ENCODE results near the gene GSS.

GSS gene

GRCh38 chr20:34990661-34991214 is 35.1 kb upstream of the GSS start:
- H3K4me1 ChIP-seq (ENCODE audit: control insufficient read depth in 1 of 2, insufficient read depth in 2 of 2, low read length in 2 of 2): peaks cover 0 to 3% of the 10 kb centered on the region in 2 donors

GRCh38 chr20:34990231-34990630 is 34.6 kb upstream of the GSS start:
- Histone ChIP-seq H3K4me1 (ENCODE audit: control insufficient read depth in 1 of 2, insufficient read depth in 2 of 2, low read length in 2 of 2) (peaks cover 0 to 3% of the 10 kb centered on the region in 2 donors), H3K27me3 (ENCODE audit: low read depth, low read length) (no peaks in the 10 kb centered on the region), H3K27ac (ENCODE audit: low read length) (no peak overlapping the region), H3K4me3 (ENCODE audit: low read depth in 1 of 2, low read length in 2 of 2) (no peak overlapping the region), H3K9me3 (ENCODE audit: control insufficient read depth in 1 of 2, low read length in 2 of 2) (no peaks in the 10 kb centered on the region), H3K36me3 (ENCODE audit: control insufficient read depth in 1 of 2, insufficient read depth in 2 of 2, low read length in 2 of 2) (peaks cover 6 to 21% of the 10 kb centered on the region in 2 donors)

More at GRCh38 chr20:34990661-34991214, 35.1 kb upstream of the GSS start:
- peaks cover 9 to 26% of the 10 kb centered on the region in 2 donors for H3K36me3 ChIP-seq (ENCODE audit: control insufficient read depth in 1 of 2, insufficient read depth in 2 of 2, low read length in 2 of 2)
- H3K27me3 ChIP-seq (ENCODE audit: low read depth, low read length): no peaks in the 10 kb centered on the region
- no peak overlapping the region for H3K27ac ChIP-seq (ENCODE audit: low read length)
- H3K4me3 ChIP-seq (ENCODE audit: low read depth in 1 of 2, low read length in 2 of 2): no peak overlapping the region
- no peaks in the 10 kb centered on the region for H3K9me3 ChIP-seq (ENCODE audit: control insufficient read depth in 1 of 2, low read length in 2 of 2)

- Histone ChIP-seq H3K36me3 (ENCODE audit: control insufficient read depth in 1 of 2, insufficient read depth in 2 of 2, low read length in 2 of 2) (peaks cover 4 to 15% of the 10 kb centered on the region in 2 donors), H3K4me3 (ENCODE audit: low read depth in 1 of 2, low read length in 2 of 2) (no peak overlapping the region), H3K9me3 (ENCODE audit: control insufficient read depth in 1 of 2, low read length in 2 of 2) (no peaks in the 10 kb centered on the region), H3K27me3 (ENCODE audit: low read depth, low read length) (no peaks in the 10 kb centered on the region), H3K4me1 (ENCODE audit: control insufficient read depth in 1 of 2, insufficient read depth in 2 of 2, low read length in 2 of 2) (peaks cover 0 to 3% of the 10 kb centered on the region in 2 donors), H3K27ac (ENCODE audit: low read length) (no peak overlapping the region)
These were observed 34.1 kb upstream of the GSS start for GRCh38 chr20:34989670-34990069.

GRCh38 chr20:34989118-34989517 is 33.5 kb upstream of the GSS start:
- peaks cover 4 to 10% of the 10 kb centered on the region in 2 donors for H3K36me3 ChIP-seq (ENCODE audit: control insufficient read depth in 1 of 2, insufficient read depth in 2 of 2, low read length in 2 of 2)
- no peak overlapping the region for H3K4me3 ChIP-seq (ENCODE audit: low read depth in 1 of 2, low read length in 2 of 2)
- H3K27me3 ChIP-seq (ENCODE audit: low read depth, low read length): peaks cover 2% of the 10 kb centered on the region
- no peaks in the 10 kb centered on the region for H3K9me3 ChIP-seq (ENCODE audit: control insufficient read depth in 1 of 2, low read length in 2 of 2)
- H3K27ac ChIP-seq (ENCODE audit: low read length): no peak overlapping the region
- peaks cover 0 to 3% of the 10 kb centered on the region in 2 donors for H3K4me1 ChIP-seq (ENCODE audit: control insufficient read depth in 1 of 2, insufficient read depth in 2 of 2, low read length in 2 of 2)

GRCh38 chr20:34988191-34988540 is 32.6 kb upstream of the GSS start:
- no peak overlapping the region for H3K27ac ChIP-seq (ENCODE audit: low read length)

GRCh38 chr20:34987288-34988190 is 31.9 kb upstream of the GSS start:
- Histone ChIP-seq H3K27ac (ENCODE audit: low read length) (no peak overlapping the region), H3K27me3 (ENCODE audit: low read depth, low read length) (peaks cover 5% of the 10 kb centered on the region), H3K9me3 (ENCODE audit: control insufficient read depth in 1 of 2, low read length in 2 of 2) (no peaks in the 10 kb centered on the region), H3K4me1 (ENCODE audit: control insufficient read depth in 1 of 2, insufficient read depth in 2 of 2, low read length in 2 of 2) (peaks cover 0 to 3% of the 10 kb centered on the region in 2 donors), H3K36me3 (ENCODE audit: control insufficient read depth in 1 of 2, insufficient read depth in 2 of 2, low read length in 2 of 2) (no peaks in the 10 kb centered on the region), H3K4me3 (ENCODE audit: low read depth in 1 of 2, low read length in 2 of 2) (no peak overlapping the region)

More at GRCh38 chr20:34988191-34988540, 32.6 kb upstream of the GSS start:
- Histone ChIP-seq H3K9me3 (ENCODE audit: control insufficient read depth in 1 of 2, low read length in 2 of 2) (no peaks in the 10 kb centered on the region), H3K4me3 (ENCODE audit: low read depth in 1 of 2, low read length in 2 of 2) (no peak overlapping the region), H3K27me3 (ENCODE audit: low read depth, low read length) (peaks cover 5% of the 10 kb centered on the region), H3K4me1 (ENCODE audit: control insufficient read depth in 1 of 2, insufficient read depth in 2 of 2, low read length in 2 of 2) (peaks cover 0 to 3% of the 10 kb centered on the region in 2 donors), H3K36me3 (ENCODE audit: control insufficient read depth in 1 of 2, insufficient read depth in 2 of 2, low read length in 2 of 2) (peaks cover 0 to 2% of the 10 kb centered on the region in 2 donors)

- H3K36me3 ChIP-seq (ENCODE audit: control insufficient read depth in 1 of 2, insufficient read depth in 2 of 2, low read length in 2 of 2): no peaks in the 10 kb centered on the region
- H3K4me1 ChIP-seq (ENCODE audit: control insufficient read depth in 1 of 2, insufficient read depth in 2 of 2, low read length in 2 of 2): peaks cover 0 to 3% of the 10 kb centered on the region in 2 donors
- peaks cover 5% of the 10 kb centered on the region for H3K27me3 ChIP-seq (ENCODE audit: low read depth, low read length)
- no peak overlapping the region for H3K4me3 ChIP-seq (ENCODE audit: low read depth in 1 of 2, low read length in 2 of 2)
- H3K27ac ChIP-seq (ENCODE audit: low read length): no peak overlapping the region
- H3K9me3 ChIP-seq (ENCODE audit: control insufficient read depth in 1 of 2, low read length in 2 of 2): no peaks in the 10 kb centered on the region
These were observed 31.0 kb upstream of the GSS start for GRCh38 chr20:34986311-34987287.

GRCh38 chr20:34985461-34986310 is 30.1 kb upstream of the GSS start:
- Histone ChIP-seq H3K27me3 (ENCODE audit: low read depth, low read length) (peaks cover 5% of the 10 kb centered on the region), H3K27ac (ENCODE audit: low read length) (no peak overlapping the region), H3K4me3 (ENCODE audit: low read depth in 1 of 2, low read length in 2 of 2) (no peak overlapping the region), H3K36me3 (ENCODE audit: control insufficient read depth in 1 of 2, insufficient read depth in 2 of 2, low read length in 2 of 2) (no peaks in the 10 kb centered on the region), H3K4me1 (ENCODE audit: control insufficient read depth in 1 of 2, insufficient read depth in 2 of 2, low read length in 2 of 2) (peaks cover 0 to 3% of the 10 kb centered on the region in 2 donors), H3K9me3 (ENCODE audit: control insufficient read depth in 1 of 2, low read length in 2 of 2) (no peaks in the 10 kb centered on the region)

GRCh38 chr20:34984756-34985261 is 29.2 kb upstream of the GSS start:
- Histone ChIP-seq H3K27me3 (ENCODE audit: low read depth, low read length) (peaks cover 5% of the 10 kb centered on the region), H3K4me3 (ENCODE audit: low read depth in 1 of 2, low read length in 2 of 2) (no peak overlapping the region), H3K9me3 (ENCODE audit: control insufficient read depth in 1 of 2, low read length in 2 of 2) (no peaks in the 10 kb centered on the region), H3K4me1 (ENCODE audit: control insufficient read depth in 1 of 2, insufficient read depth in 2 of 2, low read length in 2 of 2) (peaks cover 0 to 3% of the 10 kb centered on the region in 2 donors), H3K27ac (ENCODE audit: low read length) (no peak overlapping the region), H3K36me3 (ENCODE audit: control insufficient read depth in 1 of 2, insufficient read depth in 2 of 2, low read length in 2 of 2) (no peaks in the 10 kb centered on the region)

- no peak overlapping the region for H3K27ac ChIP-seq (ENCODE audit: low read length)
These were observed 28.6 kb upstream of the GSS start for GRCh38 chr20:34983995-34984735.

More at GRCh38 chr20:34983995-34984735, 28.6 kb upstream of the GSS start:
- Histone ChIP-seq H3K36me3 (ENCODE audit: control insufficient read depth in 1 of 2, insufficient read depth in 2 of 2, low read length in 2 of 2) (no peaks in the 10 kb centered on the region), H3K4me3 (ENCODE audit: low read depth in 1 of 2, low read length in 2 of 2) (no peak overlapping the region), H3K4me1 (ENCODE audit: control insufficient read depth in 1 of 2, insufficient read depth in 2 of 2, low read length in 2 of 2) (peaks cover 0 to 3% of the 10 kb centered on the region in 2 donors), H3K9me3 (ENCODE audit: control insufficient read depth in 1 of 2, low read length in 2 of 2) (no peaks in the 10 kb centered on the region), H3K27me3 (ENCODE audit: low read depth, low read length) (peaks cover 5% of the 10 kb centered on the region)

All from muscle layer of duodenum (tissue), 2 donors.